K562 (cell line): Measurements from ENCODE around the gene PARD6B. TPM values are rescaled to one million over a fixed set of nuclear protein-coding genes. Genes with fewer than 3 reads are reported as not detected.

Source experiments
- ATF4 ChIP-seq: fragments of 450-650 bp; formaldehyde crosslinking; IDR thresholded peaks from 2 replicates; pipeline ENCODE4 v1.4.0; 2022; ENCODE audit warnings: mild to moderate bottlenecking, moderate library complexity
- MTA1 ChIP-seq: fragments of 450-650 bp; IDR thresholded peaks from 2 replicates; pipeline ENCODE4 v1.6.1; 2017; ENCODE audit warnings: borderline replicate concordance
- MTA3 ChIP-seq: fragments of 450-650 bp; formaldehyde crosslinking; IDR thresholded peaks from 2 replicates; pipeline ENCODE4 v1.6.1; 2017; ENCODE audit warnings: mild to moderate bottlenecking, borderline replicate concordance
- NR2C2 ChIP-seq, 2 experiments: fragments of 200-800 bp in 1 of 2; sonication (Bioruptor generic) in 1 of 2; sonication (generic) in 1 of 2; formaldehyde crosslinking in 1 of 2; IDR thresholded peaks; 2 replicates each; pipeline versions ENCODE4 v1.6.1 to v1.8.0; 2016 to 2022; ENCODE audit warnings: mild to moderate bottlenecking in 1 of 2, missing compliant biosample characterization in 1 of 2, missing genetic modification characterization in 1 of 2, missing genetic modification reagents in 1 of 2
- PREB ChIP-seq: sonication (generic); formaldehyde crosslinking; IDR thresholded peaks from 2 replicates; pipeline ENCODE4 v1.8.1; 2023; ENCODE audit warnings: mild to moderate bottlenecking, missing genetic modification reagents
- PTTG1 ChIP-seq: fragments of 450-650 bp; IDR thresholded peaks from 2 replicates; pipeline ENCODE4 v1.6.1; 2016; ENCODE audit warnings: low read depth, mild to moderate bottlenecking, missing genetic modification characterization, missing compliant biosample characterization
- RHOXF2B ChIP-seq: fragments of 250-450 bp; sonication (Bioruptor Pico); conservative IDR thresholded peaks from 2 replicates; pipeline ENCODE4 v1.5.1; 2021
- SETDB1 ChIP-seq: IDR thresholded peaks from one replicate; pipeline ENCODE4 v1.6.1; 2012; ENCODE audit warnings: low read length, control low read depth, inconsistent platforms
- SREBF2 ChIP-seq: sonication (generic); formaldehyde crosslinking; IDR thresholded peaks from 2 replicates; pipeline ENCODE4 v1.4.0; 2020; ENCODE audit warnings: mild to moderate bottlenecking, missing genetic modification reagents
- TCFL5 ChIP-seq: fragments of 250-450 bp; sonication (Bioruptor Pico); conservative IDR thresholded peaks from 2 replicates; pipeline ENCODE4 v1.6.1; 2021; ENCODE audit warnings: mild to moderate bottlenecking, moderate library complexity, matching md5 sums
- TGIF2 ChIP-seq: sonication (generic); formaldehyde crosslinking; IDR thresholded peaks from 2 replicates; pipeline ENCODE4 v1.8.1; 2022; ENCODE audit warnings: mild to moderate bottlenecking, missing genetic modification reagents, moderate library complexity
- YBX1 ChIP-seq: fragments of 450-650 bp; IDR thresholded peaks from 2 replicates; pipeline ENCODE4 v1.7.1; 2016; ENCODE audit warnings: mild to moderate bottlenecking
- ZBTB43 ChIP-seq: sonication (generic); formaldehyde crosslinking; IDR thresholded peaks from 2 replicates; pipeline ENCODE4 v1.8.0; 2023; ENCODE audit warnings: mild to moderate bottlenecking, missing genetic modification reagents
- ZFX ChIP-seq: sonication (generic); formaldehyde crosslinking; IDR thresholded peaks from 2 replicates; pipeline ENCODE4 v1.8.0; 2022; ENCODE audit warnings: mild to moderate bottlenecking, missing genetic modification reagents, moderate library complexity
- ZNF134 ChIP-seq: fragments of 250-450 bp; sonication (Bioruptor Pico); conservative IDR thresholded peaks from 2 replicates; pipeline ENCODE4 v1.4.0; 2020
- polyA plus RNA-seq, 8 experiments: library from polyadenylated mRNA; depleted of rRNA in 4 of 8; stranded (reverse) in 5 of 8; unstranded in 3 of 8; fragments of >200 nt; fragmentation: Nextera tagmentation in 2 of 8; fragmentation: Illumina TruSeq in 1 of 8; extraction: Ambion mirVana in 2 of 8; extraction: Trizol in 1 of 8; gene quantifications; 2 replicates each; pipeline versions ENCODE4 v1.2.1 to v1.2.3, GENCODE V29; 2011 to 2014; ENCODE audit warnings: inconsistent platforms in 1 of 8, missing spikeins in 1 of 8
- total RNA-seq, 7 experiments: library from RNA; depleted of rRNA in 6 of 7; stranded (reverse); fragments of >200 nt in 6 of 7; fragmentation: Illumina TruSeq in 2 of 7; extraction: Trizol in 2 of 7; gene quantifications; 2 replicates each; pipeline versions ENCODE4 v1.2.1 to v1.2.3, GENCODE V29; 2011 to 2021; ENCODE audit warnings: low replicate concordance in 1 of 7
- TF ChIP-seq, protein P1 (sequence below), 3 experiments: fragments of 200-800 bp in 1 of 3; fragments of 250-450 bp in 1 of 3; fragments of 450-650 bp in 1 of 3; sonication (Bioruptor Pico) in 1 of 3; sonication (Bioruptor generic) in 1 of 3; formaldehyde crosslinking in 1 of 3; IDR thresholded peaks; 2 replicates each; pipeline versions ENCODE4 v1.6.1 to v1.8.0; 2016 to 2022; ENCODE audit warnings: mild to moderate bottlenecking in 2 of 3, missing genetic modification characterization in 2 of 3, missing compliant biosample characterization in 1 of 3, moderate library complexity in 1 of 3

PARD6B gene
- total and polyA plus RNA-seq, 9 of the 15 experiments (the other 6 are each of a cell fraction or from before 2014, with no cell fraction given): 1.7 to 12.3 (median 5.5) TPM

DNA sequence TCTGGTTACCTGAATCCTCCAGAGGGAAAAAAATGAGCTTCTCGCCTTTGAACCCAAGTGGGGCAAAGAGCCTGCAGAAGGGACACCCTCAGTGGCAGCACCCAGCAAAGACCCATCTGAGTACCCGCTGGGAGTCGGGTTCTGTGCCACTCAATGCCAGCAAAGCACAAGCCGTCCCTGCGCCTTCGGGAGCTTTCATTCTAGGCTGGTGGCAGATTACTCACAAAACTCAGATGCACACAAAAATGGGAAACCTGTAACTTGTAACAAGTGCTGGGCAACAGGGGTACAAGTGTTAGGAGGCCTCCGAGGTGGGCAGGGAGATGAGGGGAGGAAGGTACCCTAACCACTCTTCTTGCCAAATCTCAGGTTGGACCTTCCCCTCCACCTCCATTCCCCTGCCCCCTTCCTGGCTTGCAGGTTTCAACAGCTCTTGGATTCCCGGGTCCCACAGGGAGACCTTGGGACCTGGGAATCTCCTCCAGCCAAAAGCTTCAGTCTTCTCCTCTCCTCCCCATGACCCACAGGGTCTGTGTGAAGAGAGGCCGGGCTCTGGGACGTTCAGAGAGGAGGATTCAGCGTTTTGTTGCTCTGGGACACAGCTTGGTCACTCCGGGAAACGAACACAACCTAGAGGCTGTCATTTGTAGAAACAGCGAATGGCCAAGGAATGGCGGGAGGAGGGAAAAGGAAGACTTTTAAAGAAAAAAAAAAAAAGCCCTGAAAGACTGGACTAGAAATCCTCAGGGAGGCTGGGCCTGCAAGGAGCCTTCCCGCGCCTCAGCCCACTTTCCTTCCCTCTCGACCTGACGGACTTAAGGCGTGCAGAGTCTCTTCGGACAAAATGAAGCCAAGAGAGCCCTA lies 1.2 kb upstream of the PARD6B start (continued):
- TF ChIP-seq NR2C2 (CRISPR knock-in tag; IDR thresholded peaks at IDR 0.05) (no peak), NR2C2 (tag; IDR thresholded peaks at IDR 0.05) (no peak), PREB (CRISPR knock-in tag) (no peak), MTA3 (no peak), ZNF134 (CRISPR knock-in tag) (no peak), YBX1 (no peak), SREBF2 (CRISPR knock-in tag) (no peak), SETDB1 (no peak), TGIF2 (CRISPR knock-in tag) (no peak), RHOXF2B (CRISPR knock-in tag) (no peak), ZFX (CRISPR knock-in tag) (0 out of 2 replicates have a peak, but pooled peaks have one; percentile 51), TCFL5 (CRISPR knock-in tag) (no peak), ATF4 (CRISPR knock-in tag) (no peak), MTA1 (no peak), PTTG1 (tag) (no peak), ZBTB43 (CRISPR knock-in tag) (no peak)
- TF ChIP-seq, protein P1, sequence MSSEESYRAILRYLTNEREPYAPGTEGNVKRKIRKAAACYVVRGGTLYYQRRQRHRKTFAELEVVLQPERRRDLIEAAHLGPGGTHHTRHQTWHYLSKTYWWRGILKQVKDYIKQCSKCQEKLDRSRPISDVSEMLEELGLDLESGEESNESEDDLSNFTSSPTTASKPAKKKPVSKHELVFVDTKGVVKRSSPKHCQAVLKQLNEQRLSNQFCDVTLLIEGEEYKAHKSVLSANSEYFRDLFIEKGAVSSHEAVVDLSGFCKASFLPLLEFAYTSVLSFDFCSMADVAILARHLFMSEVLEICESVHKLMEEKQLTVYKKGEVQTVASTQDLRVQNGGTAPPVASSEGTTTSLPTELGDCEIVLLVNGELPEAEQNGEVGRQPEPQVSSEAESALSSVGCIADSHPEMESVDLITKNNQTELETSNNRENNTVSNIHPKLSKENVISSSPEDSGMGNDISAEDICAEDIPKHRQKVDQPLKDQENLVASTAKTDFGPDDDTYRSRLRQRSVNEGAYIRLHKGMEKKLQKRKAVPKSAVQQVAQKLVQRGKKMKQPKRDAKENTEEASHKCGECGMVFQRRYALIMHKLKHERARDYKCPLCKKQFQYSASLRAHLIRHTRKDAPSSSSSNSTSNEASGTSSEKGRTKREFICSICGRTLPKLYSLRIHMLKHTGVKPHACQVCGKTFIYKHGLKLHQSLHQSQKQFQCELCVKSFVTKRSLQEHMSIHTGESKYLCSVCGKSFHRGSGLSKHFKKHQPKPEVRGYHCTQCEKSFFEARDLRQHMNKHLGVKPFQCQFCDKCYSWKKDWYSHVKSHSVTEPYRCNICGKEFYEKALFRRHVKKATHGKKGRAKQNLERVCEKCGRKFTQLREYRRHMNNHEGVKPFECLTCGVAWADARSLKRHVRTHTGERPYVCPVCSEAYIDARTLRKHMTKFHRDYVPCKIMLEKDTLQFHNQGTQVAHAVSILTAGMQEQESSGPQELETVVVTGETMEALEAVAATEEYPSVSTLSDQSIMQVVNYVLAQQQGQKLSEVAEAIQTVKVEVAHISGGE (CRISPR knock-in tag; IDR thresholded peaks at IDR 0.05): peak in 1 of 3 experiments; percentile 72; a peak in 2 of 6 replicates
